Measurements from ENCODE around the gene KARS1. TPM values are rescaled to one million over a fixed set of nuclear protein-coding genes. Genes with fewer than 3 reads are reported as not detected.

The KARS1 gene
- total RNA-seq, 1 donor, result 75.4 TPM

DNA sequence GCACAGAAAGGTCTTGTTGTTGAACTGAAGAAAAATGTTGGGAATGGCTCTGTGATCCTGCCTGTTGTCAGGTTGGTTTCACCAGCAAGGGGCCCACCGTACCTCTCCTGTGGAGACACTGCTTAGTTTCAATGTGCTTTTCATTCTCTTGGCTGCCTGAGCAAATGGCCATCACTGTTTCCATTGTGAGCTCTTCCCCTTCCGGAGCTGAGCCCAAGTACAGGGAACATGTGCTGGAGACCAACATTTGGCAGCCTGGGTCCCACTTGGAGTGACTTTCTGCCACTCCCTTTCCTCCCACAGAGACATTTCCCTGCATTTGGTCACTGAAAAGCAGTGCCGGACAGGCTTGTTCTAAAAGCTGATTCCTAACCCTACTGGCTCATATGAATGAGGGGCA is 58.2 kb downstream of the KARS1 start:
- no peak for DNase-seq (ENCODE audit: low read depth in 2 of 3, low spot score in 2 of 3)

DNA sequence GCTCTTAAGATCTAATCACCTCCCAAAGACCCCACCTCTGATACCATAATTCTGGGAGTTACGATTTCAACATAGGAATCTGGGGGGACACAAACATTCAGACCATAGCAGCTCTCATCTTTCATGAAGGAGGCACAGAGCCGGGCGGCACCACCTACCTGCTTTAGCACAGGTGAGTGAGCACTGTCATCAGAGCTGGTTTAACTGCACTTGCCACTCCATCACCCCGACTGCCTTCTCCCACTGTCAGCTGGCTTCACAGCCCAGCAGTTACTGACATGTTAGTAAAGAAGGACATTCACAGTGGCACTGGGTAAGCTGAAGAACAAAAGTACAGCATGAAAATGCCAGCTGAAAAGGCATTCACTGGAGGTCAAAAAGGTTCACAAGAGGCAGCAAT is 58.7 kb downstream of the KARS1 start:
- no peak for DNase-seq (ENCODE audit: low read depth in 2 of 3, low spot score in 2 of 3)

DNA sequence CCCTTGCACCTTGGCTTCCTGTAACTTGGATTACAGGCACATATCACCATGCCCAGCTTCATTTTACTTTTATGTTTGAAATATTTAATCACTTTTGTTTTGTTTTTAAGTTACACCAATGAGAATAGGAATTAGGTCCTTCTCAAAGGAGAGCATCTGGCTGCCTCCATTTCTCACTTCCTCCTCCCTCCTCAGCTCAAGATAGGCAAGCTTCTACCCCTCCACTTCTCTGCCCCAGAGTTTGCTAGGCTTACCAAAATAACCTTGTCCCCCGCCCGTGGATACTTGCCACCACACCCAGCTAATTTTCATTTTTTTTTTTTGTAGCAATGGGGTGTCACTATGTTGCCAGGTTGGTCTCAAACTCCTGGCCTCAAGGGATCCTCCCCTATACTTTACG is 63.4 kb downstream of the KARS1 start:
- no peak for DNase-seq (ENCODE audit: low read depth in 2 of 3, low spot score in 2 of 3)

DNA sequence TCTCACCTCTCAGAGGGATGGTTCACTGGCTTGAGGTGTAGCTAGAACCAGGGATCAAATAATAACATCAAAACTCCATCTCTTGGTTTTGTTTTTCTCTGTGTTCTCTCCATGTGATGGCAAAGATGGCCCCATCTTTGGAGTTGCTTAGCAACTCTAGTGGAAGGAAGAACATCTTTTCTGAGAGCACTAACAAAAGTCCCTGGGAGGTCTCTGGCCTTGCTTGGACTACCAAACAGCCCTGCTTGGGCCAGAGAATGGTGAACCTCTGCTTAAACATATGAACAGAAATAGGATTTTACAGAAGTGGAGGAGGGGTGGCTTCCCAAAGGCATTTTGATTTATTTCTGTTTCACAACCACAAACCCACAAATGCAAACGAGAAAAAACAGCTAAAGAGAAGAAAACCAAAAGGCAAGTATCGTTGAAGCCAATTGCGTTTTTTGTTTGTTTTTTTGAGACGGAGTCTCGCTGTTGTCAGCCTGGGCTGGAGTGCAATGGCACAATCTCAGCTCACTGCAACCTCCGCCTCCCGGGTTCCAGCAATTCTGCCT is 68.1 kb downstream of the KARS1 start:
- peak in 2 of 3 donors; percentile 43 to 80 for DNase-seq (ENCODE audit: low read depth in 2 of 3, low spot score in 2 of 3)

DNA sequence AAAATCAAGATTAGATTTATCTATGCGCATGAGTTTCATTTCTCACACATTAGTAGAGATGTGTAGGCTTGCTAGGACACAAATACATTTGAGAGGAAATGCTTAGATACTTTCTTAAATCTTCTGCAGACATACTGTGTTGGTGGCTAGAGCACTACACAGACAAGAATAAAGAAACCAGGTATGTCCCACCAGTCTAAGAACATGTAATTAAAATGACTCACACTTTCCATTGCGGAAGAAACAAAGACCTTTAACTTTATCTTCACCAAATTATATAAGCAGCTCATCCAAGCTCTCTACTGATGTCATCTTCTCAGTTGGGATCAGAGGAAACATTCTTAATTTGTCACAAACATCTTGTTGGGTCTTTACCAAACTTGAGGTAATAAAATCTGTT is 68.7 kb downstream of the KARS1 start:
- no peak for DNase-seq (ENCODE audit: low read depth in 2 of 3, low spot score in 2 of 3)

DNA sequence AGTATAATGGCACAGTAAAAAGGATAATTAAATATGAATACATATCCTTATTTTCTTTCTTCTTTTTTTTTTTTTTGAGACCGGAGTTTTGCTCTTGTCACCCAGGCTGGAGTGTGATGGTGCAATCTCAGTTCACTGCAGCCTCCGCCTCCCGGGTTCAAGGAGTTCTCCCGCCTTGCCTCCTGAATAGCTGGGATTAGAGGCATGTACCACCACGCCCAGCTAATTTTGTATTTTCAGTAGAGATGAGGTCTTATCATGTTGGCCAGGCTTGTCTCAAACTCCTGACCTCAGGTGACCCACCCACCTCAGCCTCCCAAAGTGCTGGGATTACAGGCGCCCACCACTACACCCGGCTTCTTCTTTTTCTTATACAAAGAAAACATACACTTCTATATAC is 69.3 kb downstream of the KARS1 start:
- DNase-seq (ENCODE audit: low read depth in 2 of 3, low spot score in 2 of 3), result no peak

Other genes with a start within 250 kb of the KARS1 start
- gene CFDP1, start 214.2 kb downstream of the KARS1 start, total RNA-seq, result 10.8 TPM
- 29.9 TPM for gene TMEM170A, start 183.0 kb downstream of the KARS1 start, total RNA-seq
- gene CHST6, start 152.2 kb downstream of the KARS1 start, total RNA-seq, result 0.27 TPM
- under 0.01 TPM for gene CHST5, start 111.6 kb downstream of the KARS1 start, total RNA-seq
- gene TMEM231, start 91.4 kb downstream of the KARS1 start, total RNA-seq, result 21.8 TPM
- gene GABARAPL2, start 81.3 kb downstream of the KARS1 start, total RNA-seq, result 43.4 TPM
- gene ADAT1, start 24.4 kb downstream of the KARS1 start, total RNA-seq, result 49.5 TPM
- gene TERF2IP, start 108 bp upstream of the KARS1 start, total RNA-seq, result 49.3 TPM
- not detected for gene CPHXL2, start 29.3 kb upstream of the KARS1 start, total RNA-seq
- gene DUXB, start 53.8 kb upstream of the KARS1 start, total RNA-seq, result not detected
- gene CPHXL, start 78.8 kb upstream of the KARS1 start, total RNA-seq, result not detected

Measured in hematopoietic multipotent progenitor cell (in vitro differentiated cells).